ENCODE data around the gene FH.

The FH gene

DNA sequence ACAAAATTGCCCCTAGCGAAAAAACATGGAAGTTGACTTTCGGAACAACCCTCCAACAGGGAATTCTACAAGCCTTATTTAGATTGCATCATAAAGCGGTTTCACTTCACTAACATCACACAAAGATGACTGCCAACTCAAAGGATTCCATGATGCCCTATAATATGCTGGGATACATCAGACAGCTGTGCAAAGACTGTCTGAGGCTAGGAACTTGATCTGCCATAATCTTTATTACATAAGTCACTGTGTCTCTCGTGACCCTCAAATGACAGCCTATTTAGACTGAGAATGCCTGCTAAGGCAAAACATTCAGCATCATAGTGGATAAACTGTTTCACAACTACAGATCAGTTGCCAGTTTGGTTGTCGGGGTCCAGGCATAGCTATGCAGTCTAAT lies 23.8 kb downstream of the FH start:
- no peak for TF ChIP-seq POLR2A (IDR thresholded peaks at IDR 0.05; ENCODE audit: low read depth, low read length)
- FAIRE-seq (no peak), DNase-seq (ENCODE audit: insufficient read length, low spot score) (no peak)

DNA sequence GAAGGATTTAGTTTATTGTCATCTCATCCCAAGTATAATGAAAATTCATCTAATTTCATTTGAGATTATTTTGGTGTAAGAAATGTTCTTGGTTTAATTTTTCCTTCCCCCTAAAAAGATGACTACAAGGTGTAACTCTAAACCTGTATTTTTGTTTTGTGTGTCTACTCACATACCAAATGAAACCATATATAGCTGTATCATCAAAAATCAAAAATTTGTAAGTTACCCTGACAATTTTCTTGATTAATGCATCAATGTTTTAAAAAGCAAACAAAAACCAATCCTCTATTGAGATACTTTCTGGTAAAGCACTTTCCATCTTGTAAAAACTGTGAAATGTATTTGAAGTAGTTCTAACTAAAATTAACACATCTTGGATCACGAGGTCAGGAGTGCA lies 30.8 kb downstream of the FH start:
- no peak for TF ChIP-seq POLR2A (IDR thresholded peaks at IDR 0.05; ENCODE audit: low read depth, low read length)
- FAIRE-seq (no peak), DNase-seq (ENCODE audit: insufficient read length, low spot score) (no peak)

GRCh38 chr1:241485554-241485992 lies 34.0 kb downstream of the FH start:
- TF ChIP-seq POLR2A (IDR thresholded peaks at IDR 0.05; ENCODE audit: low read depth, low read length), result no peak
- FAIRE-seq, result peak; percentile 53
- peak; percentile 9 for DNase-seq (ENCODE audit: insufficient read length, low spot score)

- FAIRE-seq, result no peak
- DNase-seq (ENCODE audit: insufficient read length, low spot score), result no peak
- TF ChIP-seq POLR2A (IDR thresholded peaks at IDR 0.05; ENCODE audit: low read depth, low read length), result no peak
Observed at GRCh38 chr1:241485145-241485544, 34.4 kb downstream of the FH start.

DNA sequence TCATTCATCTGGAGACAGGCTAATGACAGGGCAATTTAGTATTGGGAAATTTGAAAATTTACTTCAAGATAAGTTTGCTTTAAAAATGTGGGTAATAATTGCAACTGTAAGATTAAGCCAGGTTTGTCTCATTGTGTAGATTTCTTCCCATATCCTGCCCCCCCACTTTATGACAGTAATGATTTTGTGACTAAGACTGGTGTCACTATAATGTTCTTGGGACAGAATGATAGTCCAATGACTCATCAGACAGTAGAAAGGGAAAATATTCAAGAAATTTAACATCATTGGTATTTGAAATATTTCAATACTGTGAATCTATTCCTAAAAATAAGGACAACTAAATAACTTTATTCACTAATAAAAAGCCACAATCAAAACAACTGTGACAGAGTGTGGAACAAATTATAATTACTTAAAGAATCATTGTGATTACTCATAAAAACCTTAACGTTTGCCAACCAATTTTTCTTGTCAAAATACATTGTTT lies 36.7 kb downstream of the FH start:
- no peak for TF ChIP-seq POLR2A (IDR thresholded peaks at IDR 0.05; ENCODE audit: low read depth, low read length)
- FAIRE-seq (peak; percentile 53), DNase-seq (ENCODE audit: insufficient read length, low spot score) (no peak)

GRCh38 chr1:241479294-241479693 lies 40.3 kb downstream of the FH start:
- TF ChIP-seq POLR2A (IDR thresholded peaks at IDR 0.05; ENCODE audit: low read depth, low read length), result no peak
- DNase-seq (ENCODE audit: insufficient read length, low spot score), result no peak
- FAIRE-seq, result no peak

GRCh38 chr1:241475671-241476070 lies 43.9 kb downstream of the FH start:
- TF ChIP-seq POLR2A (IDR thresholded peaks at IDR 0.05; ENCODE audit: low read depth, low read length), result no peak
- DNase-seq (ENCODE audit: insufficient read length, low spot score), result peak; percentile 15
- peak; percentile 77 for FAIRE-seq

DNA sequence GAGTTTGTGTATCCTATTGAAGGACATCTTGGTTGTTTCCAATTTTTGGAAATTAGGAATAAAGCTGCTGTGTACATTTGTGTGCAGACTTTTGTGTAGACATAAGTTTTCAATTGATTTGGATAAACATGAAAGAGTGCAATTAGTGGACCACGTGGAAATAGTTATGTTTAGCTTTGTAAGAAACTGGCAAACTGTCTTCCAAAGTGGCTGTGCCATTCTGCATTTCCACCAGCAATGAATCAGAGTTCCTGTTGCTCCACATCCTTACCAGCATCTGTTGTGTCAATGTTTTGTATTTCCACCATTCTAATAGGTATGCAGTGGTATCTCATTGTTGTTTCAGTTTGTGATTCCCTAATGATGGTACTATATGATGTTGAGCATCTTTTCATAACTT lies 46.5 kb downstream of the FH start:
- no peak for FAIRE-seq
- no peak for TF ChIP-seq POLR2A (IDR thresholded peaks at IDR 0.05; ENCODE audit: low read depth, low read length)

GRCh38 chr1:241470908-241471590 lies 48.5 kb downstream of the FH start:
- DNase-seq (ENCODE audit: insufficient read length, low spot score) (no peak), FAIRE-seq (no peak)
- TF ChIP-seq POLR2A (IDR thresholded peaks at IDR 0.05; ENCODE audit: low read depth, low read length), result no peak

More for the DNA sequence above, 46.5 kb downstream of the FH start:
- no peak for DNase-seq (ENCODE audit: insufficient read length, low spot score)

DNA sequence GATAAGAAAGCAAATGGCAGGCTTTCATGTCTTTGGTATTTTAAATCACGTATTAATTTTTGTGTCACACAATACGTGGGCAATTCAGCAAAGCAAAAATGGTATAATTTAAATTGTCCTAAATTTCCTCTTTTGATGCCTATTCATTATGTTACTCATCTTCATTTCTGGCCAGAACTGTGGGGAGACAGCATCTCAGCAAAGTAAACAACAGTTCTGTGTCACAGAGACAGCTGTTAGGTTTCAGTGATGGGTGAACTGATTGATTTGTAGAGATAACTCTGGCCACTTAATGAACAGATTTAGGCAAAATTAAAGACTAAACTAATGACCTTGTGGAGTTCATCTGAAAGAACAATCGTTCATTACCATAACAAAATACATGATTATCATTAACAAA lies 49.2 kb downstream of the FH start:
- no peak for FAIRE-seq
- DNase-seq (ENCODE audit: insufficient read length, low spot score), result no peak
- no peak for TF ChIP-seq POLR2A (IDR thresholded peaks at IDR 0.05; ENCODE audit: low read depth, low read length)

DNA sequence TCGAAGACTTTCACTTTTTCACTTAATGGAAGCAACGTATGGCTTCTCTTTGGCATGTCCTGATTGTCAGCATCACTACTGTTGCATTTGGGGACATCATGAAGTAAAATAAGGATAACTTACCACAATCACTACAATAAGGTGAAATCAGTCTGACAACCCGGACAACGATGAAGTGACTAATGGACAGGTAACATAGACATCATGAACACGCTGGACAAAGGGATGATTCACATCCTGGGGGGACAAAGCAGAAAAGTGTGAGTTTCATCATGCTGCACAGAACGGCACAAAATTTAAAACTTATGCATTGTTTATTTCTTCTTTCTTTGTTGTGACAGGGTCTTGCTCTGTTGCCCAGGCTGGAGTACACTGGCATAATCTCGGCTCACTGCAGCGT lies 53.9 kb downstream of the FH start:
- TF ChIP-seq POLR2A (IDR thresholded peaks at IDR 0.05; ENCODE audit: low read depth, low read length), result no peak
- no peak for DNase-seq (ENCODE audit: insufficient read length, low spot score)
- FAIRE-seq, result no peak

DNA sequence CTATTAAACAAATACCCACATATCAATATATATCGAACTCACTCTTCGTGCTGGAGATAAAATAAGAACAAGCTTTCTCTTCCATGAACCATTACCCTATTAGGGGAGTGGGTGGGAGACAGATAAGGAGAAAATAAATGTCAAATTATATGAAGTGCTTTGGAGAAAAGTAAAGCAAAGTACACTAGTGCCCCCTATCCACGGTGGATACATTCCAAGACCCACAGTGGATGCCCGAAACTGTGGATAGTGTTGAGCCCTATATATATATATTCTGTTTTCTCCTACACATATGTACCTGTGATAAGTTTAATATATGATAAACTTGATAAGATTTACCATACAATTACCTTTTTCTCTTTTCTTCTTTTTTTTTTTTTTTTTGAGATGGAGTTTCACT lies 54.6 kb downstream of the FH start:
- TF ChIP-seq POLR2A (IDR thresholded peaks at IDR 0.05; ENCODE audit: low read depth, low read length), result no peak
- FAIRE-seq (no peak), DNase-seq (ENCODE audit: insufficient read length, low spot score) (no peak)

DNA sequence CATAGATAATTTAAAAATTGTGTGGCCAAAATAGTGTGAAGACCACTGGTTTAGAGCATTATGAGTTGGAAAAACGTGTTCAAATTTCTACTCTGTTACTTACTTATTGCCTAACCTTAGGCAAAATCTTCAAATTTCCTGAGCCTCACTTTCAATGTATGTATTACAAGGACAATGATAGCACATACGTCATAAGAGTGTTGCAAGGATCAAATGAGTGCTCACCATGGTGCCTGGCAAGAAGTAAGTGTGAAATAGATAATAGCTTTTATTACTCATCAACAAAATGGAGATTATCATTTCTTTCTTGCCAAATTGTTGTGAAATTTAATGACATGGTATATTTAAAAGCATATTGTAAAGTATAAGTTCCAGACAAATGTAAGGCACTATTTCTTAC lies 57.2 kb downstream of the FH start:
- DNase-seq (ENCODE audit: insufficient read length, low spot score) (no peak), FAIRE-seq (no peak)
- TF ChIP-seq POLR2A (IDR thresholded peaks at IDR 0.05; ENCODE audit: low read depth, low read length), result no peak

- no peak for TF ChIP-seq POLR2A (IDR thresholded peaks at IDR 0.05; ENCODE audit: low read depth, low read length)
- no peak for DNase-seq (ENCODE audit: insufficient read length, low spot score)
- FAIRE-seq, result no peak
Observed at GRCh38 chr1:241460098-241460873, 59.3 kb downstream of the FH start.

All from H54 (cell line).